GM12878 (cell line): Measurements from ENCODE around the gene CACTIN.

Experiments
- KLF5 ChIP-seq: fragments of 450-650 bp; IDR thresholded peaks from 2 replicates; pipeline ENCODE4 v1.6.1; 2014; ENCODE audit warnings: mild to moderate bottlenecking; ENCODE audit not compliant: partially characterized antibody
- ZNF24 ChIP-seq: fragments of 450-650 bp; IDR thresholded peaks from 2 replicates; pipeline ENCODE4 v1.6.1; 2017; ENCODE audit warnings: antibody characterized with exemption, mild to moderate bottlenecking
- TF ChIP-seq, protein P1 (sequence below): IDR thresholded peaks from 2 replicates; pipeline ENCODE4 v1.6.1; 2011; ENCODE audit warnings: borderline replicate concordance, low read depth, mild to moderate bottlenecking, moderate library complexity, mixed read lengths, low read length; ENCODE audit not compliant: insufficient read depth; ENCODE audit errors: extremely low read length
- TF ChIP-seq, protein P2 (sequence below): IDR thresholded peaks from 2 replicates; pipeline ENCODE4 v1.6.1; 2012; ENCODE audit warnings: low read depth, low read length, improper control_type of control experiment

GRCh38 chr19:3613818-3614661 is 12.6 kb downstream of the CACTIN start:
- no peak for TF ChIP-seq ZNF24
- TF ChIP-seq, protein P1, sequence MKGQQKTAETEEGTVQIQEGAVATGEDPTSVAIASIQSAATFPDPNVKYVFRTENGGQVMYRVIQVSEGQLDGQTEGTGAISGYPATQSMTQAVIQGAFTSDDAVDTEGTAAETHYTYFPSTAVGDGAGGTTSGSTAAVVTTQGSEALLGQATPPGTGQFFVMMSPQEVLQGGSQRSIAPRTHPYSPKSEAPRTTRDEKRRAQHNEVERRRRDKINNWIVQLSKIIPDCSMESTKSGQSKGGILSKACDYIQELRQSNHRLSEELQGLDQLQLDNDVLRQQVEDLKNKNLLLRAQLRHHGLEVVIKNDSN = no peak
- TF ChIP-seq KLF5 = no peak
- TF ChIP-seq, protein P2, sequence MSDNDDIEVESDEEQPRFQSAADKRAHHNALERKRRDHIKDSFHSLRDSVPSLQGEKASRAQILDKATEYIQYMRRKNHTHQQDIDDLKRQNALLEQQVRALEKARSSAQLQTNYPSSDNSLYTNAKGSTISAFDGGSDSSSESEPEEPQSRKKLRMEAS = no peak
